Sigmoid colon (tissue), 4 donors: ENCODE data around the gene ENTR1.

Experiments used
- EP300 ChIP-seq, 4 donors: sonication (generic); formaldehyde crosslinking; IDR thresholded peaks; one replicate each; pipeline ENCODE4 v1.6.1; 2017; ENCODE audit warnings: antibody characterized with exemption in 4 of 4
- POLR2A ChIP-seq, 2 donors: fragments of 450-650 bp; IDR thresholded peaks; one replicate each; pipeline ENCODE4 v1.6.1; 2016; ENCODE audit warnings: antibody characterized with exemption in 2 of 2, mild to moderate bottlenecking in 2 of 2, moderate library complexity in 2 of 2
- POLR2AphosphoS5 ChIP-seq, 4 donors: sonication (generic); formaldehyde crosslinking; IDR thresholded peaks; one replicate each; pipeline ENCODE4 v1.6.1; 2017; ENCODE audit warnings: antibody characterized with exemption in 4 of 4
- TF ChIP-seq, protein P1 (sequence below), 4 experiments: fragments of 450-650 bp in 3 of 4; fragments of 200-600 bp in 1 of 4; IDR thresholded peaks; one replicate each; pipeline ENCODE4 v1.5.1; 2016 to 2019; ENCODE audit warnings: antibody characterized with exemption in 4 of 4, mild to moderate bottlenecking in 3 of 4, moderate library complexity in 2 of 4

- TF ChIP-seq EP300 (IDR thresholded peaks at IDR 0.05), result no peak
- TF ChIP-seq POLR2A (IDR thresholded peaks at IDR 0.05), result no peak
- TF ChIP-seq, protein P1, sequence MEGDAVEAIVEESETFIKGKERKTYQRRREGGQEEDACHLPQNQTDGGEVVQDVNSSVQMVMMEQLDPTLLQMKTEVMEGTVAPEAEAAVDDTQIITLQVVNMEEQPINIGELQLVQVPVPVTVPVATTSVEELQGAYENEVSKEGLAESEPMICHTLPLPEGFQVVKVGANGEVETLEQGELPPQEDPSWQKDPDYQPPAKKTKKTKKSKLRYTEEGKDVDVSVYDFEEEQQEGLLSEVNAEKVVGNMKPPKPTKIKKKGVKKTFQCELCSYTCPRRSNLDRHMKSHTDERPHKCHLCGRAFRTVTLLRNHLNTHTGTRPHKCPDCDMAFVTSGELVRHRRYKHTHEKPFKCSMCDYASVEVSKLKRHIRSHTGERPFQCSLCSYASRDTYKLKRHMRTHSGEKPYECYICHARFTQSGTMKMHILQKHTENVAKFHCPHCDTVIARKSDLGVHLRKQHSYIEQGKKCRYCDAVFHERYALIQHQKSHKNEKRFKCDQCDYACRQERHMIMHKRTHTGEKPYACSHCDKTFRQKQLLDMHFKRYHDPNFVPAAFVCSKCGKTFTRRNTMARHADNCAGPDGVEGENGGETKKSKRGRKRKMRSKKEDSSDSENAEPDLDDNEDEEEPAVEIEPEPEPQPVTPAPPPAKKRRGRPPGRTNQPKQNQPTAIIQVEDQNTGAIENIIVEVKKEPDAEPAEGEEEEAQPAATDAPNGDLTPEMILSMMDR (IDR thresholded peaks at IDR 0.05), result no peak
- no peak for TF ChIP-seq POLR2AphosphoS5 (IDR thresholded peaks at IDR 0.05)
These were observed 25.7 kb upstream of the ENTR1 start for GRCh38 chr9:136436055-136436634.
